HG03571 (cell line): ENCODE data around the gene ZNF185.

ENCODE experiments used
- ATAC-seq: cut with Tn5 transposase; IDR thresholded peaks from one replicate; pipeline ENCODE4 v1.9.1; 2021; ENCODE audit not compliant: unreplicated experiment

The ZNF185 gene

GRCh38 chrX:152895121-152895520 is 2.7 kb upstream of the ZNF185 start:
- ATAC-seq = no peak

GRCh38 chrX:152895724-152896420 is 2.0 kb upstream of the ZNF185 start:
- ATAC-seq = no peak

GRCh38 chrX:152896450-152896849 is 1.4 kb upstream of the ZNF185 start:
- no peak for ATAC-seq

- no peak for ATAC-seq
These were observed 575 bp downstream of the ZNF185 start for GRCh38 chrX:152898442-152898841.

- no peak for ATAC-seq
These were observed 1.4 kb downstream of the ZNF185 start for GRCh38 chrX:152899111-152899873.

DNA sequence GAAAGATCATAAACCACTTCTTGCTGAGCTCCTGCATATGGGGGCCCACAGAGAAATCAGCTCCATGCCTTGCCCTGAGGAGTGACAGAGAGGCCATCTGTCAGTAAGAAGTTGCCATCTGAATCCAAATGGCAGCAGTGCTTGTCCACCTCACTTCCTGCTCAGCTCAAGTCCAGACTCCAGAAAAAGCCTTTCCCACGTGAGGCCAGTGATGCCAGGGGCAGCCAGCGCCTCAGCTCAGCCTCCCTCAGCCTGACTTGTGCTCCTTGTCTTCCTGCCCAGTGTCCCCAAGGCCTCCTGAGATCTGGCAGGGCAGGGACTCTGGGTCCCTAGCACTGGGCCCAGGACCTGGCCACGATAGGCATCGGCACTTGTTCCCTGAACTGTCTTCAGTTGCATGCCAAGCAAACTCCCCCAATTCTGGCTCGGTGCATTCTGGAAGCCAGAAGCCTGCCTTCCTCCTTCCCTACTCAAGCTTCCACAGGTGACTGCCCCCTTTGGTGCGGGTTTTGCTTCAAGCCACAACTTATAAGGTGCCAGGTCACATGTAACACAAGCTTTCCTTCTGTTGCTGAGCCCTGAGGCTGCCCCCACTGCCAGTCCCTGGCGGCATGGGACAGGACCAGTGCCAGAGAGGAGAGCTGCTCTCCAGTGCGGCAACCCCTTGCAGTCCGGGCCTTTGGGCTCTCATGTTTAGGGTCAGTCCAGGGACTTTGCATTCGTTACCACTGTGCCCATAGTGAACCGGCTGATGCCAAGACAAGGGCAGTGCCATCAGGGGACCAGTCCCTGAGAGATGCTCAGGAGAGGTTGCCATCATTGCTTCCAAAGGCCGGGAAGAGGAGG is 2.2 kb downstream of the ZNF185 start:
- no peak for ATAC-seq

- no peak for ATAC-seq
These were observed 3.1 kb downstream of the ZNF185 start for GRCh38 chrX:152900937-152901445.

DNA sequence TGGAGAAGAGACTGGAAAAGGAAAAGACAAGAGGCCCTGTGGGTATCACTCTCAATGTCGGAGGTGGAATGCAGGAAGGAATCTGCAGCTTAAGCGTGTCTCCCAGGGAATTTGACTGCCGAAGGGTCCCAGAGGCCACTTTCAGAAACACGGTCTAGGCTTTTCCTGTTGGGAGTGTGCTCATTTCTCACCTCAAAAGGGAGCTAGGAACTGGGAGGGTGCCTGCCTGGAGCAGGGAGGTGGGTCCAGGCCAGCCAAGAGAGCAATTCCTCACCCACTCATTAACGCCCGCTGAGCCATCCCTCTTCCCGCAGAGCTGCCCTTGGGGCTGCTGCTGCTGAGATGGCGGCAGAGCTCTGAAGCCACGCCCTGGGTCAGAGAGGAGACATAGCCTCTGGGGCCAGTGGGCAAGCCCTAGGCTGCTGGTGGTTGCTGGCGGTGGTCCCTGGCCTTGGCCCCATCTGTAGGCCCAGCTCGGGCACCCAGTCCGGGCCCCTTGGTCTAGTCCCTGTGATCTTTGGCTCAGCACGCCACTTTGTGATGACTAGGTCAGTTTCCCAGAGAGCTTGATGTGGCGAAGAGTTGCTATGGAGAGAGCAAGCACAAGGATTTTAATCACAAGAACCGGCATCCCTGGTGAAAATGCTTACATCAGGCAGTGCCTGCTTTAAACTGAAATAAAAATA is 4.1 kb downstream of the ZNF185 start:
- ATAC-seq = no peak

DNA sequence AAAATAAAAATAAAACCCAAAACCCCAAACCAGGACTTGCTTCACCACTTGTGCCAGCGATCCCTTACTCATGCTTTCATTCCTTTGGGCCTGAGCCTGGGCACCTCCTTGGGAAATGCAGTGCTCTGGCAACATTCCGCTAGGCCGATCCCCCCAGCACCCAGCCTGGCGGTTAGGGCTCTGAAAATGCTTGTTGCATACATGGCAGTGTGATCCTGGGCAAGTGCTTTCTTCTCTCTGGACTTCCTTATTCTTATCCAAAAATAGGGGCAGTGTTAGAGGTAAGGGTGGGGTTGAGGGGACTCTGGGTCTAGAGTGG is 4.6 kb downstream of the ZNF185 start:
- ATAC-seq = no peak

DNA sequence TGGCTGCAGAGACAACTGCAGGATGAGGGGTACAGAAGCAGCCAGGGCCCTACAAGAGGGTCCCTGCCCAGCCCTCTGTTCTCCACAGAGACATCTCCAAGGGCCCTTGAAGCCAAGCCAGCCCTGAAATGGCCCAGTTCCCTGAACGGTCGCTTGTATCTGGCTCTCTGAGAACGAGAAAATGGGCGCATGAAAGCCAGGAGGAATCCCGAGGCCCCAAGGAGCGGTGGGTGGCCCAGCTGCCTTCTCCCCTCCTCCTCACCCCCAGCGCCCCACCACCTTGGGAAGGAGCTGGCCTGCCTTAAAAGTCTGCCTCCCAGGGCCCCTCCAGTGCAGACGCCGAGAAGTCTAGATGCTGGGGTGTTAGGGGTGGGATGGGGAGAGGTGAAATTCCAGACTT is 5.7 kb downstream of the ZNF185 start:
- ATAC-seq = no peak

- no peak for ATAC-seq
These were observed 6.5 kb downstream of the ZNF185 start for GRCh38 chrX:152904151-152905080.

DNA sequence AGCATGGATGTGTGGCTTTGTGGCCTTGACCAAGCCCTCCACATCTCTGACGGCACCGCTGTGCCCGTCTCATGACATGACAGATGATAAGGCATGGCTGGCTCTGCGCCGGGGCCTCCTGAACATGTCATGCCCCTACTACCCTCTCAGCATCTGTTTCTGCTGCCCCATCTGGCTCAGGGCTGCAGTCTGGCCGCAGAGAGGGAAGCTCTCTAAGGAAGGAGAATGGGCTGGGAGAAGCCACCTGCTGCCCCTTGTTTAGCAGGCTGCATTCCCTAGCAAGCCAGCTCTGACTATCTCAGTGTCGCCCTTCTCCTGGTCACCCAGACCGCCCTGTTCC is 7.2 kb downstream of the ZNF185 start:
- no peak for ATAC-seq

DNA sequence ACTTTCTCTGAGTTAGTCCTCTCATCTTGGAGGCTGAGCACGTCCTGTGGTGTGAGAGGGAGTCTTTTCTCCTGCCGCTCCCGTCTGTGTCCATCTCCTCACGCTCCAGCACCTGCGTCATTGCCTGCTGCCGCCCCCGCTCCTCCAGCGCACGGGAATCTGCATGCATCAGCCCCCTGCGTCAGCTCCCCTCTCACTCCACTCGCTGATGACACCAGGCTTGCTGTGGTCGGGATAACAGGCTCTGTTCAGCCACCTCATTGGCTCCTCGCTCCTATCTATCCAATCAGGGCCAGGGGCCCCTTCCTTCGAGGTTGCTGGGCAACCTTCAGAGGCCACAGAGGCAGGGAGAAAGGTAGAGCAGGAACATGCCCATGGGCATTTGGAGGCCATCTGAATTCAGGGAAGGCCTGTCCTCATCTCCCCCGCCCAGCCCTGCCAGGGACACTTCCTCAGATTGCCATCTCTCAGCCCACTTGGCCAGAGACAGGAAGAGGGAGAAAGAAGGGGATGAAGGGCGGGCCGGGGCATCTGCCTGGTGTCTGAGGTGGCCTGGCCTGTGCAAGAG is 9.3 kb downstream of the ZNF185 start:
- no peak for ATAC-seq

DNA sequence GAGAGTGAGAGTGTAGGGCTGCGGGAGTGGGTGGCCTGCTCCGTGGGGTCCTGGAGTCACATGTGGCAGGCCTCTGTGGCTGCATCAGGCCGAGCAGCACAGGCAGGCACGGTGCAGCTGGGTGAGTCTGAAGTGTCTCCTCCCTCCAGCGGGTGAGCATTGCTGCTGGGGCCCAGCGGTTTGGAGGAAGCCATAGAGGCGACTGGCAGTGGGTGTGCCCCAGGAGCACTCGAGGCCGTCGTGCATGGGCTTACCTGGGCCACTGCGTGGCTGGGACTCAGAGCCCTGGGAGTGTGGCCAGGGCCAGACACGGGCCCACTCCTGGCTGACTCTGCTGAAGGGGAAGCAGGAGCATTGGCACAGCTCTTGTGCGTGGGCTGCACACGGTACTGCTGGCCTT is 10.6 kb downstream of the ZNF185 start:
- no peak for ATAC-seq

GRCh38 chrX:152910018-152910417 is 12.2 kb downstream of the ZNF185 start:
- ATAC-seq = peak; percentile 74

GRCh38 chrX:152912106-152912505 is 14.2 kb downstream of the ZNF185 start:
- ATAC-seq = no peak

GRCh38 chrX:152912641-152913040 is 14.8 kb downstream of the ZNF185 start:
- no peak for ATAC-seq

GRCh38 chrX:152913346-152913745 is 15.5 kb downstream of the ZNF185 start:
- ATAC-seq = no peak

- no peak for ATAC-seq
These were observed 16.0 kb downstream of the ZNF185 start for GRCh38 chrX:152913910-152914309.
